HUES48 (cell line): Measurements from ENCODE around the gene RAPGEF4.

Experiments
- H3K27ac ChIP-seq: one replicate; pipeline ENCODE4 v1.7.0; 2013; ENCODE audit warnings: low read depth, low read length, inconsistent platforms
- H3K27me3 ChIP-seq: 2 replicates; pipeline ENCODE4 v1.6.1; 2013; ENCODE audit warnings: mild to moderate bottlenecking, low read length; ENCODE audit not compliant: control insufficient read depth, insufficient read depth
- H3K36me3 ChIP-seq: 2 replicates; pipeline ENCODE4 v1.6.1; 2013; ENCODE audit warnings: low read length; ENCODE audit not compliant: control insufficient read depth, insufficient read depth
- H3K4me1 ChIP-seq: 2 replicates; pipeline ENCODE4 v1.6.1; 2013; ENCODE audit warnings: mild to moderate bottlenecking, low read length; ENCODE audit not compliant: control insufficient read depth, insufficient read depth
- H3K4me3 ChIP-seq: 2 replicates; pipeline ENCODE4 v1.5.1; 2013; ENCODE audit warnings: mild to moderate bottlenecking, low read depth, low read length
- H3K9ac ChIP-seq: 2 replicates; pipeline ENCODE4 v1.6.1; 2013; ENCODE audit warnings: mild to moderate bottlenecking, low read depth, low read length, moderate library complexity
- H3K9me3 ChIP-seq: 2 replicates; pipeline ENCODE4 v1.6.1; 2013; ENCODE audit warnings: low read length; ENCODE audit not compliant: control insufficient read depth, insufficient read depth

Gene RAPGEF4

GRCh38 chr2:172846551-172846950 lies 110.9 kb downstream of the RAPGEF4 start:
- Histone ChIP-seq H3K9me3 (peaks cover 2% of the 10 kb centered on the region; the same call in 1 of the 2 replicates), H3K36me3 (no peaks in the 10 kb centered on the region)

GRCh38 chr2:172847188-172847587 lies 111.5 kb downstream of the RAPGEF4 start:
- Histone ChIP-seq H3K27ac (no peak overlapping the region), H3K36me3 (no peaks in the 10 kb centered on the region), H3K4me1 (no peaks in the 10 kb centered on the region), H3K27me3 (no peaks in the 10 kb centered on the region), H3K4me3 (no peak overlapping the region), H3K9me3 (peaks cover 4% of the 10 kb centered on the region), H3K9ac (no peak overlapping the region)

More at GRCh38 chr2:172846551-172846950, 110.9 kb downstream of the RAPGEF4 start:
- H3K4me1 ChIP-seq = no peaks in the 10 kb centered on the region
- H3K4me3 ChIP-seq = no peak overlapping the region
- H3K27ac ChIP-seq = no peak overlapping the region
- H3K27me3 ChIP-seq = no peaks in the 10 kb centered on the region
- H3K9ac ChIP-seq = no peak overlapping the region

GRCh38 chr2:172848519-172848918 lies 112.9 kb downstream of the RAPGEF4 start:
- Histone ChIP-seq H3K4me1 (no peaks in the 10 kb centered on the region), H3K9ac (no peak overlapping the region), H3K9me3 (peaks cover 11% of the 10 kb centered on the region), H3K27me3 (no peaks in the 10 kb centered on the region), H3K4me3 (no peak overlapping the region), H3K27ac (no peak overlapping the region), H3K36me3 (no peaks in the 10 kb centered on the region)

- Histone ChIP-seq H3K27ac (no peak overlapping the region), H3K4me3 (no peak overlapping the region), H3K9ac (no peak overlapping the region), H3K4me1 (no peaks in the 10 kb centered on the region), H3K9me3 (peaks cover 11% of the 10 kb centered on the region), H3K27me3 (no peaks in the 10 kb centered on the region), H3K36me3 (no peaks in the 10 kb centered on the region)
These were observed 114.0 kb downstream of the RAPGEF4 start for GRCh38 chr2:172849519-172850217.

- Histone ChIP-seq H3K27me3 (no peaks in the 10 kb centered on the region), H3K9me3 (peaks cover 11% of the 10 kb centered on the region), H3K4me3 (no peak overlapping the region), H3K9ac (no peak overlapping the region), H3K4me1 (no peaks in the 10 kb centered on the region), H3K27ac (no peak overlapping the region), H3K36me3 (no peaks in the 10 kb centered on the region)
These were observed 119.9 kb downstream of the RAPGEF4 start for GRCh38 chr2:172855588-172855987.

GRCh38 chr2:172856606-172857005 lies 121.0 kb downstream of the RAPGEF4 start:
- Histone ChIP-seq H3K27ac (no peak overlapping the region), H3K4me1 (no peaks in the 10 kb centered on the region), H3K36me3 (no peaks in the 10 kb centered on the region), H3K27me3 (no peaks in the 10 kb centered on the region), H3K4me3 (no peak overlapping the region), H3K9ac (no peak overlapping the region), H3K9me3 (peaks cover 9% of the 10 kb centered on the region)

GRCh38 chr2:172858473-172858745 lies 122.8 kb downstream of the RAPGEF4 start:
- no peaks in the 10 kb centered on the region for H3K9me3 ChIP-seq
- H3K4me1 ChIP-seq = no peaks in the 10 kb centered on the region
- H3K27me3 ChIP-seq = no peaks in the 10 kb centered on the region
- no peak overlapping the region for H3K9ac ChIP-seq
- H3K4me3 ChIP-seq = no peak overlapping the region
- no peaks in the 10 kb centered on the region for H3K36me3 ChIP-seq
- H3K27ac ChIP-seq = no peak overlapping the region

GRCh38 chr2:172859581-172860335 lies 124.1 kb downstream of the RAPGEF4 start:
- Histone ChIP-seq H3K9ac (no peak overlapping the region), H3K36me3 (no peaks in the 10 kb centered on the region), H3K9me3 (no peaks in the 10 kb centered on the region), H3K4me1 (no peaks in the 10 kb centered on the region), H3K4me3 (no peak overlapping the region), H3K27me3 (no peaks in the 10 kb centered on the region), H3K27ac (no peak overlapping the region)

- no peaks in the 10 kb centered on the region for H3K9me3 ChIP-seq
- no peak overlapping the region for H3K4me3 ChIP-seq
- no peaks in the 10 kb centered on the region for H3K4me1 ChIP-seq
- H3K27ac ChIP-seq = no peak overlapping the region
- H3K27me3 ChIP-seq = no peaks in the 10 kb centered on the region
- no peaks in the 10 kb centered on the region for H3K36me3 ChIP-seq
- no peak overlapping the region for H3K9ac ChIP-seq
These were observed 124.7 kb downstream of the RAPGEF4 start for GRCh38 chr2:172860336-172860707.

- Histone ChIP-seq H3K27ac (no peak overlapping the region), H3K27me3 (no peaks in the 10 kb centered on the region), H3K4me1 (no peaks in the 10 kb centered on the region), H3K4me3 (no peak overlapping the region), H3K9ac (no peak overlapping the region), H3K9me3 (no peaks in the 10 kb centered on the region), H3K36me3 (no peaks in the 10 kb centered on the region)
These were observed 125.5 kb downstream of the RAPGEF4 start for GRCh38 chr2:172861098-172861497.

- no peaks in the 10 kb centered on the region for H3K9me3 ChIP-seq
- no peak overlapping the region for H3K9ac ChIP-seq
- no peaks in the 10 kb centered on the region for H3K4me1 ChIP-seq
- no peaks in the 10 kb centered on the region for H3K36me3 ChIP-seq
- H3K27ac ChIP-seq = no peak overlapping the region
- no peaks in the 10 kb centered on the region for H3K27me3 ChIP-seq
- no peak overlapping the region for H3K4me3 ChIP-seq
These were observed 126.2 kb downstream of the RAPGEF4 start for GRCh38 chr2:172861656-172862476.
